Measurements from ENCODE around the gene EXOC6. TPM values are rescaled to one million over a fixed set of nuclear protein-coding genes. Genes with fewer than 3 reads are reported as not detected.

The EXOC6 gene
- total and polyA plus RNA-seq, 10 of the 15 experiments (the other 5 are each of a cell fraction or from before 2014, with no cell fraction given) = 7.6 to 53.8 (median 13.3) TPM

DNA sequence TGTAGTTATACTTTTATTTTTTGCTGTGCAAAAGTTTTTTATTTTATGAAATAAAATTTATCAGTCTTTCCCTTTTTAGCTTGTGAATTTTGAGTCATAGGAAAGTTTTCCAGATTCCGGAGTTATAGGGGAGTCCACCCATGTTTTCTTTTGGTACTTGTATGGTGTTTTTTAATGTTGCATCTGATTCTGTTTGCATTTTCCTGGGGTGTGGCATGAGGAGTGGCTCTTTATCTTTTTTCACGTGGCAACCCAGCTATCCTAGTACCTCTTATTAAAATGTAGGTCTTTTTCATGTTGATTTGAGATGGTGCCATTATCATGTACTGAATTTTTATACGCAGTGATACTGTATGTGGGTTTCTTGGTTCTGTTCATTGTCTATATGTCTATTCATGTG is 19.7 kb downstream of the EXOC6 start (continued):
- TF ChIP-seq, protein P1, sequence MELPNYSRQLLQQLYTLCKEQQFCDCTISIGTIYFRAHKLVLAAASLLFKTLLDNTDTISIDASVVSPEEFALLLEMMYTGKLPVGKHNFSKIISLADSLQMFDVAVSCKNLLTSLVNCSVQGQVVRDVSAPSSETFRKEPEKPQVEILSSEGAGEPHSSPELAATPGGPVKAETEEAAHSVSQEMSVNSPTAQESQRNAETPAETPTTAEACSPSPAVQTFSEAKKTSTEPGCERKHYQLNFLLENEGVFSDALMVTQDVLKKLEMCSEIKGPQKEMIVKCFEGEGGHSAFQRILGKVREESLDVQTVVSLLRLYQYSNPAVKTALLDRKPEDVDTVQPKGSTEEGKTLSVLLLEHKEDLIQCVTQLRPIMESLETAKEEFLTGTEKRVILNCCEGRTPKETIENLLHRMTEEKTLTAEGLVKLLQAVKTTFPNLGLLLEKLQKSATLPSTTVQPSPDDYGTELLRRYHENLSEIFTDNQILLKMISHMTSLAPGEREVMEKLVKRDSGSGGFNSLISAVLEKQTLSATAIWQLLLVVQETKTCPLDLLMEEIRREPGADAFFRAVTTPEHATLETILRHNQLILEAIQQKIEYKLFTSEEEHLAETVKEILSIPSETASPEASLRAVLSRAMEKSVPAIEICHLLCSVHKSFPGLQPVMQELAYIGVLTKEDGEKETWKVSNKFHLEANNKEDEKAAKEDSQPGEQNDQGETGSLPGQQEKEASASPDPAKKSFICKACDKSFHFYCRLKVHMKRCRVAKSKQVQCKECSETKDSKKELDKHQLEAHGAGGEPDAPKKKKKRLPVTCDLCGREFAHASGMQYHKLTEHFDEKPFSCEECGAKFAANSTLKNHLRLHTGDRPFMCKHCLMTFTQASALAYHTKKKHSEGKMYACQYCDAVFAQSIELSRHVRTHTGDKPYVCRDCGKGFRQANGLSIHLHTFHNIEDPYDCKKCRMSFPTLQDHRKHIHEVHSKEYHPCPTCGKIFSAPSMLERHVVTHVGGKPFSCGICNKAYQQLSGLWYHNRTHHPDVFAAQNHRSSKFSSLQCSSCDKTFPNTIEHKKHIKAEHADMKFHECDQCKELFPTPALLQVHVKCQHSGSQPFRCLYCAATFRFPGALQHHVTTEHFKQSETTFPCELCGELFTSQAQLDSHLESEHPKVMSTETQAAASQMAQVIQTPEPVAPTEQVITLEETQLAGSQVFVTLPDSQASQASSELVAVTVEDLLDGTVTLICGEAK (IDR thresholded peaks at IDR 0.05; ENCODE audit: borderline replicate concordance) = no peak
- TF ChIP-seq, protein P2, sequence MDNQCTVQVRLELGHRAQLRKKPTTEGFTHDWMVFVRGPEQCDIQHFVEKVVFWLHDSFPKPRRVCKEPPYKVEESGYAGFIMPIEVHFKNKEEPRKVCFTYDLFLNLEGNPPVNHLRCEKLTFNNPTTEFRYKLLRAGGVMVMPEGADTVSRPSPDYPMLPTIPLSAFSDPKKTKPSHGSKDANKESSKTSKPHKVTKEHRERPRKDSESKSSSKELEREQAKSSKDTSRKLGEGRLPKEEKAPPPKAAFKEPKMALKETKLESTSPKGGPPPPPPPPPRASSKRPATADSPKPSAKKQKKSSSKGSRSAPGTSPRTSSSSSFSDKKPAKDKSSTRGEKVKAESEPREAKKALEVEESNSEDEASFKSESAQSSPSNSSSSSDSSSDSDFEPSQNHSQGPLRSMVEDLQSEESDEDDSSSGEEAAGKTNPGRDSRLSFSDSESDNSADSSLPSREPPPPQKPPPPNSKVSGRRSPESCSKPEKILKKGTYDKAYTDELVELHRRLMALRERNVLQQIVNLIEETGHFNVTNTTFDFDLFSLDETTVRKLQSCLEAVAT (IDR thresholded peaks at IDR 0.05) = no peak
- TF ChIP-seq TAF1 (IDR thresholded peaks at IDR 0.05; ENCODE audit: borderline replicate concordance, low read depth, low read length) = no peak

DNA sequence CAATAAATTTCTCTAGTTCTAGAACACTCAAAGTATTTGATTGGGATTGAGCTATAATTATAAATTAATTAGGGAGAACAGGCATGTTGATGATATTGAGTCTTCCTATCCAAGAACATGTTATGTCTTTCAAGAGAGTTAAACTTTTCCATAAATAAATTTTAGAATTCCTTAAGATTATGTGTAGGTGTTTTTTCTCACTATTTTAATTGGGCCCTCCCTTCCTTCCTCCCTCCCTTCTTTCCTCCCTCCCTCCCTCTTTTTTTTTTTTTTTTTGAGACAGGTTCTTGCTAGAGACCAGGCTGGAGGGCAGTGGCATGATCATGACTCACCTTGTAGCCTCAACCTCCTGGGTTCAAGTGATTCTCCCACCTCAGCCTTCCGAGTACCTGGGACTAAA is 20.2 kb downstream of the EXOC6 start:
- BruUV-seq (replicated peaks) = no TSS peak
- CTCF ChIA-PET = interaction anchor here (0.9 to 4.4 kb wide), 4 partner anchors 15 to 278 kb away, joined by 3 to 26 read pairs (median 4); no protein-coding TSS in a partner anchor
- no peaks in the 10 kb centered on the region for H3K27me3 ChIP-seq (replicated peaks in 1 of 2; ENCODE audit: control insufficient read depth in 2 of 2, insufficient read depth in 2 of 2, low read length in 1 of 2)
- no peaks in the 10 kb centered on the region; the same call in 2 of the 3 replicates for H3K9me3 ChIP-seq (replicated peaks; ENCODE audit: control insufficient read depth, insufficient read depth, low read length)
- H3K79me2 ChIP-seq (ENCODE audit: control insufficient read depth, insufficient read depth, low read length) = no peaks in the 10 kb centered on the region
- in situ Hi-C loops (cut with MboI) = no loop called here
- SMC1A ChIA-PET (ENCODE audit: uncharacterized antibody, unreplicated experiment) = no interaction called here
- no peak overlapping the region for H3K27ac ChIP-seq (ENCODE audit: control insufficient read depth, insufficient read depth)
- H3K36me3 ChIP-seq (ENCODE audit: control insufficient read depth in 2 of 2, insufficient read depth in 2 of 2, low read length in 1 of 2) = no peaks in the 10 kb centered on the region
- FAIRE-seq (no peak), ATAC-seq (no peak), DNase-seq (ENCODE audit: low read depth, low spot score) (no peak)
- no peak overlapping the region for H3K4me3 ChIP-seq
- no peaks in the 10 kb centered on the region for H3K4me1 ChIP-seq (ENCODE audit: control insufficient read depth, insufficient read depth, low read length)
- TF ChIP-seq TCF12 (IDR thresholded peaks at IDR 0.05; ENCODE audit: low read depth, low read length) (no peak), TARDBP (IDR thresholded peaks at IDR 0.05; ENCODE audit: borderline replicate concordance) (no peak), NFYA (IDR thresholded peaks at IDR 0.05; ENCODE audit: borderline replicate concordance, low read depth, low read length) (no peak), JUND (IDR thresholded peaks at IDR 0.05; ENCODE audit: low read depth, low read length) (no peak), JUNB (IDR thresholded peaks at IDR 0.05) (no peak), DPF2 (IDR thresholded peaks at IDR 0.05) (no peak), TAF1 (IDR thresholded peaks at IDR 0.05; ENCODE audit: borderline replicate concordance, low read depth, low read length) (no peak)
- TF ChIP-seq, protein P3, sequence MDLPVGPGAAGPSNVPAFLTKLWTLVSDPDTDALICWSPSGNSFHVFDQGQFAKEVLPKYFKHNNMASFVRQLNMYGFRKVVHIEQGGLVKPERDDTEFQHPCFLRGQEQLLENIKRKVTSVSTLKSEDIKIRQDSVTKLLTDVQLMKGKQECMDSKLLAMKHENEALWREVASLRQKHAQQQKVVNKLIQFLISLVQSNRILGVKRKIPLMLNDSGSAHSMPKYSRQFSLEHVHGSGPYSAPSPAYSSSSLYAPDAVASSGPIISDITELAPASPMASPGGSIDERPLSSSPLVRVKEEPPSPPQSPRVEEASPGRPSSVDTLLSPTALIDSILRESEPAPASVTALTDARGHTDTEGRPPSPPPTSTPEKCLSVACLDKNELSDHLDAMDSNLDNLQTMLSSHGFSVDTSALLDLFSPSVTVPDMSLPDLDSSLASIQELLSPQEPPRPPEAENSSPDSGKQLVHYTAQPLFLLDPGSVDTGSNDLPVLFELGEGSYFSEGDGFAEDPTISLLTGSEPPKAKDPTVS (IDR thresholded peaks at IDR 0.05; ENCODE audit: low read depth, low read length) = no peak
- intact Hi-C loops (cut with micrococcal nuclease; ENCODE audit: unreplicated experiment) = no loop called here
- WGBS (ENCODE audit: insufficient coverage, insufficient replicate concordance, low lambda C conversion rate, missing lambda C conversion rate) = 33% methylated on average over 1 of the region's 1 CpG
- H2AFZ ChIP-seq (ENCODE audit: control insufficient read depth, low read depth, low read length) = no peak overlapping the region
- H4K20me1 ChIP-seq (ENCODE audit: control insufficient read depth, insufficient read depth) = no peaks in the 10 kb centered on the region
- no peak overlapping the region for H3K9ac ChIP-seq (ENCODE audit: control insufficient read depth, insufficient read depth, low read length)
- RAD21 ChIA-PET (ENCODE audit: unreplicated experiment) = interaction anchor here (1.1 kb wide), 1 partner anchor 27 kb away, joined by 3 read pairs; no protein-coding TSS in a partner anchor
- POLR2A ChIA-PET = interaction anchor here (0.6 to 1.1 kb wide), 2 partner anchors 19 to 292 kb away, joined by 3 read pairs; no protein-coding TSS in a partner anchor
- H3K4me2 ChIP-seq (ENCODE audit: control insufficient read depth, insufficient read depth) = no peak overlapping the region
